Stimulated activated CD4-positive, alpha-beta T cell treated with anti-CD3 and anti-CD28 coated beads, TNF-alpha, amount 100 ng/mL, for 24 hours (primary cell): ENCODE data around the gene TAB2.
"Not testable (repeated sequence)": the region's sequence is repeated elsewhere in the genome, so short reads cannot be mapped to it uniquely, and the experiment has no call there.

ENCODE experiments used
- DNase-seq, 3 experiments: peaks; one replicate each; pipeline ENCODE4 v3.0.0-alpha.2; 2020; ENCODE audit warnings: low read depth in 3 of 3

TAB2 gene

DNA sequence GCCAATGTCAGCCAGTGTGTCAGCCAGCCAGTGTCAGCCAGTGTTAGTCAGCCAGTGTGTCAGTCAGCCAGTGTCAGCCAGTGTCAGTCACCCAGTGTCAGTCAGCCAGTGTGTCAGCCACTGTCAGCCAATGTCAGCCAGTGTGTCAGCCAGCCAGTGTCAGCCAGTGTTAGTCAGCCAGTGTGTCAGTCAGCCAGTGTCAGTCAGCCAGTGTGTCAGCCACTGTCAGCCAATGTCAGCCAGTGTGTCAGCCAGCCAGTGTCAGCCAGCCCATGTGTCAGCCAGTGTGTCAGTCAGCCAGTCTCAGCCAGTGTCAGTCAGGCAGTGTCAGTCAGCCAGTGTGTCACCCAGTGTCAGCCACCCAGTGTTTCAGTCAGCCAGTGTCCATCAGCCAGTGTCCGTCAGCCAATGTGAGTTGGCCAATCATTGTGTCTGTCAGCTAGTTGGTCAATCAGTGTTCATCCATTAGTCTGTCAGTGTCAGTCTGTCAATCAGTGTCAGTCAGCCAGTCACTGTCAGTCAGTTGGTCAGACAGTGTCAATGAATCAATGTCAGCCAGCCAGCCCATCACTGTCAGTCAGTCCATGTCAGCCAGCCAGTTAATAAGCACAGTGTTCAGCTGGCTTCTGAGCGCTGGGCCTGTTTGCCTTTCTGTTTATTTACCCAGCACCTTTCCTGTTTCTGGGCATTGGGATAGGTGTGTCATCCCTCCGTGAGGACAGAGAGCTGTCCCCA lies 127.0 kb downstream of the TAB2 start:
- not testable (repeated sequence) for DNase-seq

DNA sequence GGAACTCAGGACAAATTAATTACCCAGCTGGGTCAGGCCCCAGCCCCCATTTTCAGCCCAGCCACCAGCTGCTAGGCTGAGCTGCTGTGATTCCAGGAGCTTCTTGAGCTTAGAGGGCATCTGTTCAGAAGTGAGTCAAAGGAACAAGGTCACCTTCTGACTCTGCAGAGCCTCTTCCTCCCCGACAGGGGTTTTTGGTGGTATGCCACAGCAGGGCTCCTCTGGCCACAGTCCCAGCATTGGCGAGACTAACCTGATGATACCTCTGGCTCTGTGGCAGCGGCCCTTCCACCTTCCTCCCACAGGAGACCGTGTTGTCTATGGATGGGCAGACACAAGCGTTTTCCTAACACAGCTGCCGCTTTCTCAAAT lies 127.6 kb downstream of the TAB2 start:
- no peak for DNase-seq

DNA sequence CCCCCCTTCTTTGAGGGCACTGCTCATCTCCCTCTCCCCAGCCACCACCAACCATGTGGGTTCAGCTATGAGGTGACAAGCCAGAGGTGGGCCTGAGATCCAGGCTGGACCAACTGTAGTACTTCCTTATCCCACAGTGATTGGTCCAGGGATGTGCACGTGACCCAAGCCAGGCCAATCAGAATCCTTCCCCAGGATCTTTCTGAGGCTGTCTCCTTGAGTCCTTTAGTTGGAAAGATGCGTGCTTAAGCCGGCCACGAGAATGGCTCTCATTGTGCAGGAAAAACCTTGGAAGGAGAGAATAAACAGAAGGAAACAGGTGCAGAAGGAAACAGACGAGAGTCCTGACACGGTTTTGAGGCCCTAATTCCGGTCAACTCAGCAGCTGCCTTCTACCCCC lies 128.1 kb downstream of the TAB2 start:
- no peak for DNase-seq

DNA sequence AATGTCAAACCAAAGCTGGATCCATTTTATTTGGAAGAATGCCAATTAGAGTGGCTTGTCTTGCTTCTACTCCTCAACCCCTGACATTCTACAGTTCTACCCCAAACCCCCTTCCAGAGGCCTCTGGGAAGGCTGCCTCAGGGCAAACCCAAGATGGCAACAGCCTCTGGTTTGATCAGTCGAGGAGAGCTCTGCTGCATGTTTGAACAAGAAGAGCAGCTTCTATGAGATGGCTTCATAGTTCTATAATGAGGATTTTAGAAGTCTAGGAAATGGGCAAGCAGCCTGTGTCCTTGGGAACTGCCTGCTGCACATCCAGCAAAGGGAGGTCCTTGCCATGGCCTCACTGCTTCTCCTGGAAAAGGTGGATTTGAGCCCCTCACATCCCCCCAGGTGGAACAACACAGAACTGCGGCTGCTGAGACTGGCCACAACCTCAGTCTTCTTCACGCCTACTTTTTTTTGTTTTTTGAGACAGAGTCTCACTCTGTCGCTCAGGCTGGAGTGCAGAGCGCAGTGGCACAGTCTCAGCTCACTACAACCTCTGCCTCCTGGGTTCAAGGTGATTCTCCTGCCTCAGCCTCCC lies 129.4 kb downstream of the TAB2 start:
- DNase-seq, result no peak

DNA sequence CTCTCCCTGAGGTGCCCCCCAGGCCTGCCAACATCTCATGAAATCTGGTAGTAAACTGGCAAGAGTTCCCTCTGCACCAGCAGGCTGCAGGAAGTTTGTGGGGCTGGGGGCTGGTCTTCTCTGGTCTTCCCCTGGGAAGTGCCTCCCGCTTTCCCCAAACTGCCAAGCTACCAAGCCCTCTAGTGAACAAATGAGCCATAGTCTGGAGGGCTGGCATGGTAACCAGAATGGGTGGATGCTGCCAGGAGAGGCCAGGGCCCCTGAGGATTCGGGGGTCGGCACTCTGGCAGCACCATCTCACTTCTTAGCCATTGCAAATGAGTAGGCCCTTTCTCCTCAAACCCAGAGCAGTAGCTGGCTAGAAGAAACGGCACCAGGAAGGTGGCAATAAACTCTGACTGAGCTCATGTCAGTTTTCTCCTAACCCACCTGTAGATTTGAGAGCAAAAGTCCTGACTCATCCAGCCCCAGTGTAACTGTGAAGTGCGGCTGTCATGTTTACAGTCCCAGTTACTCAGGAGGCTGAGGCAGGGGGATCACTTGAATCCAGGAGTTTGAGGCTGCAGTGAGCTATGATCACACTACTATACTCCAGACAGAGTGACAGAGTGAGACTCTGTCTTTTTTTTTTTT lies 131.4 kb downstream of the TAB2 start:
- DNase-seq, result no peak

DNA sequence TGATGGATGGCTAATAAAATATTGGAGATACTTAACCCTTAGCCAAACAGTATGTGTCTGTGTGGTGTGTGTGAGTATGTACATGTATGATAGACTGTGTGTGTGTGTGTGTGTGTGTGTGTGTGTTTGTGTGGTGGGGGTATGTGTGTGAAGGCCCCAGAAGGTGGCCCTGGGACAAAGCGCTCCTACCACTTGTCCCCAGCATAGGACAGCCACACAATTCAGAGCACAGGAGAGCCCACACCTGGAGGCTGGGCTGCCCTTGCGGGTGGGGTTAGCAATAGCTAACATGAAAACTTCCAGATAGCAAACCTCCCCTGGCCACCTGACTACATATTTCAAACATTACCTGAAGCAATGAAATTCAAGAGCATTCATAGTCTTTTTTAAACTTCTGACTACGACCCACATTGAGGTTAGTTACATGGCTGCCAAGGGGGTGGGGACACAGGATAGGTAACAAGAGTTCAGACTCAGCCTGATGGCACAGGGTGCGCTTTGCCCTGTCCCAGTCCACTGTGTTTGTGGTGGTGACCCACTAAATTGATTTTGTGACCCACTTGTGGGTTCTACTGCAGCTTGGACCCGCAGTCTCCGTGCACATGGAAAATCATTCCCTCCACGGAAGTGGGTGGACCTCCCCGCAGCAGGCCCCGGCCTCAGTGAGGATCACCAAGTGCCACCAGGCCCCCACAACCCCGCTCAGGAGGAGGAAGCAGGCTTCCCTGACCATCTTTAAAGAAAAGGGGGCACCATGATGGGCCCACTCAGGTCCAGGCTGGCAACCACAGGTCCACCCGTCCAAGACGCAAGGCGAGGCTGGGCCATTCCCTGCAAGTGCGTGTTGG lies 132.5 kb downstream of the TAB2 start:
- no peak for DNase-seq

DNA sequence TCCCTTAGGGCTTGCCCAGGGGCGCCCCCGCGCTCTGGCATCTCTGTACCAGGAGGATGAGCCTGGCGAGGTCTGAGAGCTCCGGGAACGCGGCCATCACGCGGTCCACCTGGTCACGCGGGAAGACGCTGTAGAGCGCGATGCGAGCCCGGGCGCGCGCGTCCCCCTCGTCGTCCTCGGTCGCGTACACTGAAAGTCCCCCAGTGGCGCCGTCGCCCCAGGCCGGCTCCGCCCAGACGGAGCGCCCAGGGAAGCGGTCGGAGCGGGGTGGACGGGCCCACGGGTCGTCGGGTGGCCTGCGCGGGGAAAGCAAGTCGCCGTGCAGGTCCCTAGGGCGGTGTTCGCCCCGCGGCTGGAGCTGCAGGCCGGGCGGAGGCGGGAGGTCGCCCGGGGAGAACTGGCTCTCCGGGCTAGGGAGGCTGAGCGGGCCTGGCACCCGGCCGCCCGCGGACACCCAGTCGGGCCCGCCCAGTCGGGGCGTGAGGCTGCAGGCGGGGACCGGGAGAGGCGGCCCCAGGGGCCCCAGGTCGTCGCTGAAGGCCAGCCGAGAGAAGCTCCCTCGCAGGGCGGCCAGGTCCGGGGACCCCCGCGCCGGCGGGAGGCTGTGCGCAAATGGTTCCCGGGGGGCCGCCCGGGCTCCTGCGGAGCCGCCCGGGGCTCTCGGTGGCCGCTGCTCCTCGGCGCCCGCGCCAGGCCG lies 133.3 kb downstream of the TAB2 start:
- no peak for DNase-seq

DNA sequence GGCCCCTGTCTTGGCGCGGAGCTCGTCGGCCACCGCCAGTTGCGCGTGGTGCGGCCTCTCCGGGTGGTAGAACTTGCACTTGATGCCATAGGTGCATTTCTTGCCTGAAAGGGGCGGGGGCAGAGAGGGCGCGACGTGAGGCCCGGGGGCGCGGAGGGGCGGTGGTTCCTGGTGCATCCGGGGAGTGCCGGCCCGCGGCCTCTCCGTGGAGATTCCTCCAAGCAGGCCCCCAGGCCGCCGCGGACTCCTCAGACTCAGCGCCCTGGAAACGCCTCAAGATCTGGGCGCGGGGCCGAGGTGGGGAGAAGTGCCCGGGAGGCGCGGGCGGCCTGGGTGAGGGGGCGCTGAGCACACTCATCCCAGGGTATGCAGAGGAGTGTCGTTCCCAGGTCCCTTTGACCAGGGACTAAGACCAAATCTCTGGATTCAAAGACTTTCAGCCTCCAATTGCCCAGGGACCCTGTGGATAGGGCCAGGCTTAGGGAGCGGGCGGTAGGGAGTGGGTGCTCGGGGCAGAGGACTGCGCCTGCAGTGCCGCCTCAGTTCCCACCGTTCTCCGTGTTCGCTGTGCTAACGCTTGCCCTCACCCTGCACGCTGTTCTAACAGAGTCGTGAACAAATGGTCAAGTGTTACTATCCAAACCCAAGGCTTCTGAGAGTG lies 134.0 kb downstream of the TAB2 start:
- DNase-seq, result no peak

DNA sequence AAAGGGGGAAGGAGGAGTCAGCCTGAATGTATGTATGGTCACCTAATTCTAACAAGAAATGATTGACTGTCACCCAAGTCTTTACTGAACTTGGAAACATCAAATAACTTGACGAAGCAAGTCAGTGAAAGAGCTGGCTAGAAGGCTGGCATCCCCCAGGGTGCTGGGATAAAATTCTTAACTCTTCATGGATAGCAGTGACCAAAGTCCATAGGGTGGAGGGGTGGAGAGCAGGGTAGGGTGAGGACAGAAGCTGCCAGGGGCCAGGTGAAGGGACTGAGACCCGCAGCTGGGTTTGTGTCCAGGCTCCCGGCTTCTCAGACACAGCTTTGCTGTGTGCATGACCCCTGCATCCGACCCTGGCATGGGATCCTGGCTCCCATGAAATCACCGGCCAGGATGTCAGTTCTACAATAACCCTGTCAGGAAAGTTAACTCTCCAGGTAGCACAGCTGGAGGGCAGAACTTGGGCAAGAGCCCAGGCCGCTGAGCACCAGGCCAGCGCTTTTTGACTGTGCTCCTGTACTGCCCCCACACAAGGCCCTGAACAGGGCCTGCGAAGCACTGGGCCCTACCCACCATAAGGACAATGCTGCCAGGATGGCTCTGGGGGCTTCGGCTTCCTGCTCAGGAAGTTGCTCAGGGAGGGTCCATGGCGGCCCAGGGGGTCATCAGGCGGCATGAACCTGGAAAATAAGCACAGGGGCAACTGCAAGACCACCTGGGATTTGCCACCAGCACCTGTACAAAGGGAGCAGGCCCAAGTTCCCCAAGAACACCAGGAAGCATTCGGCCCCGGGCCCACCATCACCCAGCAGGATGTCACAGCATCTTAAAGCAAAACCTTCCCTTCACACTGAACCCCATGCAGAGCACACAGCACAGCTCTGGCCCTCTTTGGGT lies 134.8 kb downstream of the TAB2 start:
- no peak for DNase-seq

DNA sequence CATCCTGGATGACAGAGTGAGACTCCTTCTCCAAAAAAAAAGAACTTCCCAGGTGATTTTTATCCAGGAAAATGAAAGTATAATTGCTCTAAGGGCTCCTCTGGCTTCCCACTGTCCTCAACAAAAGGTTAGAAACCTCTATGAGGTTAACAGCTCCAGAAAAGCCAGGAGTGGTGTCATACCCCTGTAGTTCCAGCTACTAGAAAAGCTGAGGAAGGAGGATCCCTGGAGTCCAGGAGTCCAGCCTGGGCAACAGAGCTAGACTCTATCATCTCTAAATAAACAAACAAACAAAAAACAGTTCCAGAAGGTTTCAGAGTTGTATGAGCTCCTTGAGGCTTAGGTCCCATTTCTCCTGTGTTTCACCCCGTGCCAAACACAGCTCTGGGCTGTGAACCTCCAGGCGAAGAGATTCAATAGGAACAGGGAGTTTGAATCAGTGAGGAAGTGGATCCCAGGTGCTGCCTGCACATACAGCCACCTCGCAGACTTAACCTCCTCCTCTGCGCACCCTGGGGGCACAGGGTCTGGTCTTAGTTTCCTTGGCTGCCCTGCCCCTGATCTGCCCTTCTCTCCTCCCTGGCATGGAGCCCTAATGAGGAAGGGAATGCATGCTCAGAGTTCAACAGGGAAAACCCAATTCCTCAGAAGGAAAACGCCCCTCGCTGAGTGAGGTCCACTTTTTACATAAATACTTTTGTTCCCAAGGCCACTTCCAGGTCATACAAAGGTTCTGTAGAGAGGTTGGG lies 136.3 kb downstream of the TAB2 start:
- DNase-seq, result no peak

DNA sequence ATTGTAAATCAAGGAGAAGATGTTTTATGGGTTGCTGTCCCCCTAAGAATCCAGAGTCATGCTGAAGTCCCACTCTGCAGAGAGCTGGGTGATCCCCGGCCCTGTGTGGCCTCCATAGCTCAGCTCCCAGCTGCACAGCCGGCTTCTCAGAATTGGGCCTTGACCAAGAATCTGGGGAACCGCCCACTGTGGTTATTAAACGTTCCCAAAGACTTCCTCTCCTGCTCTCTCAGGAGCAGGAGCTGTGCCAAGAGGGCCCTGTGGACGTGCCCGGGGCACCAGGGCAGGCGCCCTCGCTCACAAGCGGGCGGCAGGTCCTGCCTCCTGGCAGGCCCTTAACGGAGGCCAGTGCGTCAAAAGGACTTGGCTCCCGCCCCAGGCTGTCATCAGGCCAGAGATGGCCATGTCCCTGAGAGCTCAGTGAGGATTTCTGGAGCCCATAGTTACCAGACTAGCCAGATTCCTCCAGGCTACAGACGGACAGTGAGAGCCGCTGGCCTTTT lies 136.9 kb downstream of the TAB2 start:
- DNase-seq, result no peak

DNA sequence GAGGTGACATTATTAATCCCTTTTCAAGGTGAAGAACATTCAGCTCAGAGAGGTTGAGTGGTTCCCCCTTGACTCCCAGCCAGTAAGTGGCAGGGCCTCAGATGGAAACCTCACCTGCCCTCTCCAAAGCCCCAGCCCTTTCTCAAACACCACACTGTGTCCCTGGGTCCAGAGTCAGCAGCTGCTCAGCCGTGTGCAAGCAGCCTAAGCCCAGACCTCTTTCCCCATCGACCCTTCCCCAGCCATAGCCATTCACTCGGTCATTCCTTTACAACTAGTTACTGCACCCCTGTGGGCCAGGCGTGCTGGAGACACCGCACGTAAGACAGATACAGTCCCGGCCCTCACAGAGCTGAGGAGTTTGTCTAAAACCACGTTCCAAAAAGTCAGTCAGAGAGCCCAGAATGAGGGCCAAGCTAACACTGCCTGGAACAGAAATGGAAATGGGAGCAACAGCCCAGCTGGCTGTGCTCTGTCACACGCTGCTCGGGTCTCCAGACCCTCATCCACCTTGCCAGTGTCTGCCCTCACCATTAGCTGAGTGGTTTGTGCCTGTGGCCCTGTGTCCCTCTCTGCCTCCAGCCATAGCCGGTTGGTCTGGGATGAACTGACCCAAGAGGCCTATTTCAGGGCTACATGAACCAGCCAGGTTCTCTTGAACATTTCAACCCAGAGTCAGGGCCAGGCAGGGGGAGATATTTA lies 137.7 kb downstream of the TAB2 start:
- DNase-seq, result no peak

DNA sequence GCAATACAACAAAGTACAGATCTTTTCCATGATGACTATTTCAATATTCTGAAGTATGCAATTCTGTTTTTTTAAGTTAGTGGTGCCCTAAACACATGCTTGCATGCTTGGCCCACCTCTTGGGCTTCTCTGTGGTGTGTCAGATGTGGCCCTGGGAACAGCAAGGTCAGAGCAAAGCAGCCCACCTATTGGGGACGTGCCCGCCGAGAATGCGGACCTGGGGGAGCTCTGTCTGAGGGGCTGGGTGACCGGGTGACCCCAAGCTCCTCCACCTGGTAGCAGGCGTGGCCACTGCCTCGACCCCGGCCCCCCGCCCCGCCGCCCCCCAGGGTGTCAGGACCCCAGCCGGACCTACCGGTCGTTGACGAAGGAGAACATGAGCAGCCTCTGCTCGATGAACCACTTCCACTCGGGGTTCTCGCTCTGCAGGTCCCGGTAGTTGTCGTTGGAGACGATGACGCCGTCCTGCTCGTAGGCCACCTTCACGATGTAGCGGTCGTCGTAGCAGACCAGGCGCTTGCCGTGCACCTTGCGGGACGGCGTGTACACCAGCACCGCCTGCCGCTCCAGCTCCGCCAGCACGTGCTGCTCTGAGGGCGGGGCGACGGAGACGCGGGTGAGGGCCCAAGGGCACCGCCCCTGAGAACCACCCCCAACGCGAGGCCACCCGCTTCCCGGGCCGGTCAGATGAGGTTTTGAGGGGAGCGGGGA lies 139.0 kb downstream of the TAB2 start:
- no peak for DNase-seq

DNA sequence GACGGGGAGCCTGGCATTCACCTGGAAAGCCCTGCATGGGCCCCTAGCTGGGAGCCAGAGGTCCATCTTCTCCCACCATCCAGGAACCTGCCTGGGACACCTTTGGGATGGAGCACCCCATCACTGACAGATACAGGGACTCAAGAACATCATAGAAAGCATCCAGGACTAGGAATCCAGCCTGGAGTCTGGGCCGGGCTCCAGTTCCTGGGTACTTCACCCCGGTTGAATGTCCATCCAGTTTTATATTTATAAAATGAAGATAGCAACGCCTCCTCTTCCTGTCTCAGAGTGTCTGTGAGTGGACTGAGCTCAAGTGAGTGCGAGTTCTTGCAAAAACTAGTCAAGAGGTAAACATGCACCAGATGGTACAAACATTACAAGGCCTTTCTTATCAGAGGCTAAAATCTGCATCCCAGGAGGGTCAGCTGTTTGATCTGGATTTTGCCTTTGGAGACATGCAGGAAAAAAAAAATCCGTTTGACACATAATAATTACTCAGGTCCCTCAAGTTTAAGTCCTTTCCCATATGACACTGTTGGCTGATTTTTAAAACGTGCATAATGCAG lies 139.9 kb downstream of the TAB2 start:
- no peak for DNase-seq

DNA sequence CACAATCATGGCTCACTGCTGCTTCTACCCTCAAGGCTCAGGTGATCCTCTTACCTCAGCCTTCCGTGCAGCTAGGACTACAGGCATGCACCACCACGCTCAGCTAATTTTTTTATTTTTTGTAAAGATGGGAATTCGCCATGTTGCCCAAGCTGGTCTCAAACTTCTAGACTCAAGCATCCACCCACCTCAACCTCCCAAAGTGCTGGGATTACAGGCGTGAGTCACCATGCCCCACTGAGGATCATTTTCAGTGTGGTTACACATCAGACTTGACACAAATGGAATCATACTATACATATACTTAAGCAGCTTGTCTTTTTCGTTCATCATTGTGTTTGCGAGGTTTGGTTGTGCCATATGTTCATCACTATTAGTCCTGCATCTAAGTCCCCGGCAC lies 140.7 kb downstream of the TAB2 start:
- DNase-seq, result no peak

DNA sequence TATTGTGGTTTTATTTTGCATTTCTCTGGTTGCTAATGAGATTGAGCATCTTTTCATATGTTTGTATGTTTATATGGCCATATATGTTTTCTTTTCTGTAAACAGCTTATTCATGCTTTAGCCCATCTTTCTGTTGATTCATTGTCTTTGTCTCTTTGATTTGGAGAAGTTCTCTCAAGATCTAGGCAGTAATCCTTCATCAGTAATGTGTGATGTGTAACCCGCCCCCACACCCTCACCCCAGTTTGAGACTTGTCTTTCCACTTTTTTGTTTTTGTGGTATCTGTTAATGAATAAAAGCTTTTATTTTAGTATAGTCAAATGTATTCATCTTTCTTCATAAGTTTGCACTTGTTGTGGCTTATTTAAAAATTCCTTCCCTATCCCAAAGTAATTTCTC lies 141.3 kb downstream of the TAB2 start:
- DNase-seq, result no peak

DNA sequence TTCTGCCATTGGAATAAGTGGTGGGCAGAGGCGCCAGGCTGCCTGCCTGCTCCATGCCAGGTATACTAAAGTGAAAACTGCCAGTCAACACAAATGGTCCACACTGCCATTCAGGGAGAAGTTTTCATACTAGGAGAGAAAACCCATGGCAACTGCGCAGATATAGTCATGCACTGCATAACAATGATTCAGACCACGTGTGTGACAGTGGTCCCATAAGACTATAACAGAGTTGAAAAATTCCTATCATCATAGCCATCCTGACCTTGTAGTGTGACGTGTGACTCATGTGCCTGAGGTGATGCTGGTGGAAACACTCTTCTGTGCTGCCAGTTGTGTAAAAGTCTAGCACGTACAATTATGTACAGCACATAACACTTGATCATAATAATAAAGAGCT lies 142.2 kb downstream of the TAB2 start:
- DNase-seq, result no peak

DNA sequence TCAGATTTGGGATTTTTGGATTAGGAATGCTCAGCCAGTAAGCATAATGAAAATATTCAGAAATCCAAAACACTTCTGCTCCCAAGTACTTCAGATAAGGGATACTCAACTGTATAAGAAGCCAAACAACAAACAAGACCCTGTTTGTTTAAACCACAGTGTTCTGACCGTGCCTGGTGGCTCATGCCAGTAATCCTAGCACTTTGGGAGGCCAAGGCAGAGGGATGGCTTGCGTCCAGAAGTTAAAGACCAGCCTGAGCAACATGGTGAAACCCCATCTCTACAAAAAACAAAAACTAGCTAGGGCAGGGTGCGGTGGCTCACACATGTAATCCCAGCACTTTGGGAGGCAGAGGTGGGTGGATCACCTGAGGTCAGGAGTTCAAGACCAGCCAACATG lies 142.7 kb downstream of the TAB2 start:
- DNase-seq, result not testable (repeated sequence)
